K562 (cell line): ENCODE measurements around the gene UFSP1. TPM values are rescaled to one million over a fixed set of nuclear protein-coding genes. Genes with fewer than 3 reads are reported as not detected.
A peak's percentile ranks its signal among the peaks of the same experiment; 100 is the strongest.

ENCODE experiments used
- ATAC-seq: fragments of 200-7000 bp; cut with Tn5 transposase; 3 replicates; pipeline ENCODE4 v1.9.1; 2020; ENCODE audit warnings: moderate library complexity
- BruUV-seq: library from RNA; stranded (reverse); fragments of 400-500 nt; replicated peaks from 2 replicates; lab custom pipeline; 2021; lab: Mats Ljungman, UMichigan
- CTCF ChIA-PET: fragments of 300-600 bp; formaldehyde crosslinking; extraction: SDS; loops from one replicate; lab custom pipeline; 2021; ENCODE audit warnings: low intra/inter-chr PET ratio; lab: Yijun Ruan, JAX
- POLR2A ChIA-PET: fragments of 300-600, 350-650 bp; sonication (Branson Sonifier 250); formaldehyde crosslinking; extraction: SDS; loops from one replicate; lab custom pipeline; 2021; ENCODE audit warnings: antibody characterized with exemption, inconsistent platforms; lab: Yijun Ruan, JAX
- DNase-seq, 4 experiments: peaks; one replicate each; pipeline versions ENCODE4 v3.0.0 to v3.0.0-alpha.2; 2011 to 2018; ENCODE audit warnings: low spot score in 3 of 4, mixed read lengths in 3 of 4; ENCODE audit errors: extremely low read depth in 1 of 4
- FAIRE-seq: peaks from 2 replicates; lab custom pipeline; 2011; peaks lifted over from hg19 to GRCh38; lab: Jason Lieb, UNC
- H2AFZ ChIP-seq: 2 replicates; pipeline ENCODE4 v1.6.0; 2011; ENCODE audit warnings: low read depth, low read length, control low read depth, inconsistent platforms
- H3K27ac ChIP-seq: fragments of 200-600 bp; 3 replicates; pipeline ENCODE4 v1.8.0; 2011; ENCODE audit warnings: low read depth, mild to moderate bottlenecking, control low read depth, inconsistent platforms, low read length, moderate library complexity, mixed read lengths; ENCODE audit errors: extremely low read depth
- H3K27me3 ChIP-seq, 2 experiments: fragments of 300-600 bp in 1 of 2; 2 replicates in 1 of 2; 3 replicates in 1 of 2; pipeline versions ENCODE4 v1.6.0 to v1.8.0; 2011; ENCODE audit warnings: inconsistent platforms in 2 of 2, low read length in 2 of 2, mild to moderate bottlenecking in 1 of 2, mixed read lengths in 1 of 2, moderate library complexity in 1 of 2; ENCODE audit not compliant: control insufficient read depth in 2 of 2, insufficient read depth in 2 of 2
- H3K36me3 ChIP-seq: fragments of 300-600 bp; 3 replicates; pipeline ENCODE4 v1.8.0; 2011; ENCODE audit warnings: mild to moderate bottlenecking, low read length, inconsistent platforms; ENCODE audit not compliant: control insufficient read depth, insufficient read depth
- H3K4me1 ChIP-seq, 2 experiments: fragments of 200-600 bp in 1 of 2; replicated peaks in 1 of 2; 2 replicates in 1 of 2; 3 replicates in 1 of 2; pipeline versions ENCODE4 v1.5.1 to v1.8.0; 2011; ENCODE audit warnings: inconsistent platforms in 2 of 2, low read length in 2 of 2, mild to moderate bottlenecking in 1 of 2, mixed read lengths in 1 of 2, moderate library complexity in 1 of 2; ENCODE audit not compliant: control insufficient read depth in 2 of 2, insufficient read depth in 2 of 2
- H3K4me2 ChIP-seq: 2 replicates; pipeline ENCODE4 v1.6.1; 2011; ENCODE audit warnings: low read length, control low read depth, inconsistent platforms, mixed read lengths; ENCODE audit not compliant: insufficient read depth
- H3K4me3 ChIP-seq: fragments of 200-600 bp; sonication (generic), shearing (Covaris generic); 2 replicates; pipeline ENCODE4 v1.5.1; 2016; ENCODE audit warnings: control low read depth, inconsistent platforms
- H3K79me2 ChIP-seq: fragments of 200-600 bp; 3 replicates; pipeline ENCODE4 v1.8.0; 2011; ENCODE audit warnings: low read length, inconsistent platforms; ENCODE audit not compliant: control insufficient read depth, insufficient read depth
- H3K9ac ChIP-seq, 2 experiments: 2 replicates each; pipeline versions ENCODE4 v1.6.0 to v1.6.1; 2011; ENCODE audit warnings: low read depth in 2 of 2, low read length in 2 of 2, control low read depth in 1 of 2, inconsistent platforms in 1 of 2, mild to moderate bottlenecking in 1 of 2, mixed read lengths in 1 of 2; ENCODE audit not compliant: insufficient read depth in 1 of 2
- H3K9me1 ChIP-seq: one replicate; pipeline ENCODE4 v1.6.0; 2011; ENCODE audit warnings: inconsistent platforms, mild to moderate bottlenecking, low read length, moderate library complexity; ENCODE audit not compliant: control insufficient read depth, insufficient read depth
- H3K9me3 ChIP-seq: replicated peaks from 2 replicates; pipeline ENCODE4 v1.5.1; 2011; ENCODE audit warnings: low read depth, low read length, inconsistent platforms; ENCODE audit not compliant: control insufficient read depth, insufficient read depth
- H4K20me1 ChIP-seq: replicated peaks from 2 replicates; pipeline ENCODE4 v1.6.1; 2011; ENCODE audit warnings: low read length, inconsistent platforms, mixed read lengths; ENCODE audit not compliant: control insufficient read depth, insufficient read depth
- ATF1 ChIP-seq, 2 experiments: fragments of 450-650 bp in 1 of 2; IDR thresholded peaks; 2 replicates each; pipeline ENCODE4 v1.6.1; 2016; ENCODE audit warnings: missing compliant biosample characterization in 1 of 2, missing genetic modification characterization in 1 of 2
- BCL6 ChIP-seq: fragments of 250-450 bp; sonication (Bioruptor Pico); IDR thresholded peaks from 2 replicates; pipeline ENCODE4 v1.4.0; 2020
- FOXA3 ChIP-seq, 2 experiments: fragments of 450-650 bp in 1 of 2; sonication (generic) in 1 of 2; formaldehyde crosslinking; IDR thresholded peaks in 1 of 2; conservative IDR thresholded peaks in 1 of 2; 2 replicates each; pipeline versions ENCODE4 v1.4.0 to v1.8.0; 2020 to 2022; ENCODE audit warnings: mild to moderate bottlenecking in 2 of 2, missing genetic modification reagents in 1 of 2
- KAT8 ChIP-seq: fragments of 450-650 bp; IDR thresholded peaks from 2 replicates; pipeline ENCODE4 v1.6.1; 2016; ENCODE audit warnings: low read depth, mild to moderate bottlenecking
- MAZ ChIP-seq, 2 experiments: fragments of 450-650 bp in 1 of 2; sonication (generic) in 1 of 2; formaldehyde crosslinking; IDR thresholded peaks in 1 of 2; conservative IDR thresholded peaks in 1 of 2; 2 replicates each; pipeline versions ENCODE4 v1.4.0 to v1.5.0; 2020; ENCODE audit warnings: mild to moderate bottlenecking in 1 of 2, missing genetic modification reagents in 1 of 2
- OTX1 ChIP-seq: fragments of 450-650 bp; formaldehyde crosslinking; IDR thresholded peaks from 2 replicates; pipeline ENCODE4 v1.4.0; 2022; ENCODE audit warnings: mild to moderate bottlenecking
- PHB2 ChIP-seq: fragments of 450-650 bp; IDR thresholded peaks from 2 replicates; pipeline ENCODE4 v1.6.1; 2017; ENCODE audit warnings: low read depth
- PTTG1 ChIP-seq: fragments of 450-650 bp; IDR thresholded peaks from 2 replicates; pipeline ENCODE4 v1.6.1; 2016; ENCODE audit warnings: low read depth, mild to moderate bottlenecking, missing genetic modification characterization, missing compliant biosample characterization
- PYGO2 ChIP-seq: fragments of 450-650 bp; IDR thresholded peaks from 2 replicates; pipeline ENCODE4 v1.6.1; 2016; ENCODE audit warnings: mild to moderate bottlenecking, missing genetic modification characterization, moderate library complexity, missing compliant biosample characterization
- SNIP1 ChIP-seq: fragments of 450-650 bp; IDR thresholded peaks from 2 replicates; pipeline ENCODE4 v1.7.1; 2017; ENCODE audit warnings: low read depth, mild to moderate bottlenecking
- U2AF2 ChIP-seq: fragments of 200-400 bp; formaldehyde crosslinking; optimal IDR thresholded peaks from 2 replicates; pipeline ENCODE3; 2017; ENCODE audit warnings: low read depth, mild to moderate bottlenecking, low read length
- ZBTB1 ChIP-seq: sonication (generic); formaldehyde crosslinking; IDR thresholded peaks from 2 replicates; pipeline ENCODE4 v1.8.1; 2023; ENCODE audit warnings: missing genetic modification reagents, low read depth, mild to moderate bottlenecking, borderline replicate concordance
- ZBTB7A ChIP-seq: IDR thresholded peaks from 2 replicates; pipeline ENCODE4 v1.6.1; 2011; ENCODE audit warnings: low read depth, mild to moderate bottlenecking, low read length, moderate library complexity, borderline replicate concordance; ENCODE audit not compliant: control insufficient read depth
- ZNF165 ChIP-seq: fragments of 250-450 bp; sonication (Bioruptor Pico); IDR thresholded peaks from 2 replicates; pipeline ENCODE4 v1.4.0; 2020; ENCODE audit warnings: borderline replicate concordance
- ZNF23 ChIP-seq: fragments of 250-450 bp; sonication (Bioruptor Pico); IDR thresholded peaks from 2 replicates; pipeline ENCODE4 v1.4.0; 2020; ENCODE audit warnings: mild to moderate bottlenecking
- ZNF586 ChIP-seq: fragments of 450-650 bp; formaldehyde crosslinking; conservative IDR thresholded peaks from 2 replicates; pipeline ENCODE4 v1.4.0; 2020; ENCODE audit warnings: mild to moderate bottlenecking, moderate library complexity
- ZSCAN29 ChIP-seq: fragments of 450-650 bp; IDR thresholded peaks from 2 replicates; pipeline ENCODE4 v1.6.1; 2017
- WGBS: fragments of 100-300 bp; shearing (Covaris generic); methylation state at CpG from one replicate; pipeline ENCODE4 v1.1.6; 2016; ENCODE audit warnings: low coverage, mixed read lengths; ENCODE audit not compliant: insufficient coverage; ENCODE audit errors: missing lambda C conversion rate; 5-methylcytosine and 5-hydroxymethylcytosine counted together
- in situ Hi-C: fragments of 300-500 bp; cut with MboI; formaldehyde crosslinking; loops from 4 replicates; pipeline ENCODE4 v1.15.0; 2018; ENCODE audit warnings: inconsistent platforms, mixed read lengths
- intact Hi-C: fragments of 100-400 bp; cut with micrococcal nuclease; formaldehyde crosslinking; loops from 2 replicates; pipeline ENCODE4 v1.14.2; 2022
- polyA plus RNA-seq, 8 experiments: library from polyadenylated mRNA; depleted of rRNA in 4 of 8; stranded (reverse) in 5 of 8; unstranded in 3 of 8; fragments of >200 nt; fragmentation: Nextera tagmentation in 2 of 8; fragmentation: Illumina TruSeq in 1 of 8; extraction: Ambion mirVana in 2 of 8; extraction: Trizol in 1 of 8; gene quantifications; 2 replicates each; pipeline versions ENCODE4 v1.2.1 to v1.2.3, GENCODE V29; 2011 to 2014; ENCODE audit warnings: inconsistent platforms in 1 of 8, missing spikeins in 1 of 8
- total RNA-seq, 7 experiments: library from RNA; depleted of rRNA in 6 of 7; stranded (reverse); fragments of >200 nt in 6 of 7; fragmentation: Illumina TruSeq in 2 of 7; extraction: Trizol in 2 of 7; gene quantifications; 2 replicates each; pipeline versions ENCODE4 v1.2.1 to v1.2.3, GENCODE V29; 2011 to 2021; ENCODE audit warnings: low replicate concordance in 1 of 7
- TF ChIP-seq, protein P1 (sequence below): fragments of 450-650 bp; IDR thresholded peaks from 2 replicates; pipeline ENCODE4 v1.6.1; 2014; ENCODE audit warnings: low read depth, mild to moderate bottlenecking, moderate library complexity, borderline replicate concordance
- TF ChIP-seq, protein P2 (sequence below): fragments of 250-450 bp; sonication (Bioruptor Pico); IDR thresholded peaks from 2 replicates; pipeline ENCODE4 v1.8.0; 2021; ENCODE audit warnings: mild to moderate bottlenecking, moderate library complexity

The UFSP1 gene
- total and polyA plus RNA-seq, 9 of the 15 experiments (the other 6 are each of a cell fraction or from before 2014, with no cell fraction given) = 0.50 to 18.8 (median 2.1) TPM

- peak; percentile 29 to 37; a peak in 2 of 4 replicates for TF ChIP-seq FOXA3 (CRISPR knock-in tag; conservative IDR thresholded peaks at IDR 0.05 in 1 of 2, IDR thresholded peaks at IDR 0.05 in 1 of 2)
- peak; percentile 90 for TF ChIP-seq ZBTB7A
- peak; percentile 78; the same call in 1 of the 2 replicates for TF ChIP-seq ZNF165 (CRISPR knock-in tag)
- TF ChIP-seq, protein P1, sequence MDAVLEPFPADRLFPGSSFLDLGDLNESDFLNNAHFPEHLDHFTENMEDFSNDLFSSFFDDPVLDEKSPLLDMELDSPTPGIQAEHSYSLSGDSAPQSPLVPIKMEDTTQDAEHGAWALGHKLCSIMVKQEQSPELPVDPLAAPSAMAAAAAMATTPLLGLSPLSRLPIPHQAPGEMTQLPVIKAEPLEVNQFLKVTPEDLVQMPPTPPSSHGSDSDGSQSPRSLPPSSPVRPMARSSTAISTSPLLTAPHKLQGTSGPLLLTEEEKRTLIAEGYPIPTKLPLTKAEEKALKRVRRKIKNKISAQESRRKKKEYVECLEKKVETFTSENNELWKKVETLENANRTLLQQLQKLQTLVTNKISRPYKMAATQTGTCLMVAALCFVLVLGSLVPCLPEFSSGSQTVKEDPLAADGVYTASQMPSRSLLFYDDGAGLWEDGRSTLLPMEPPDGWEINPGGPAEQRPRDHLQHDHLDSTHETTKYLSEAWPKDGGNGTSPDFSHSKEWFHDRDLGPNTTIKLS = peak; percentile 88
- TF ChIP-seq ATF1 (CRISPR knock-in tag; IDR thresholded peaks at IDR 0.05) = no peak
- TF ChIP-seq ATF1 (tag; IDR thresholded peaks at IDR 0.05) = peak; percentile 80
- no peak for TF ChIP-seq PYGO2
- peak; percentile 61; the same call in 1 of the 2 replicates for TF ChIP-seq ZNF23 (CRISPR knock-in tag)
- peak; percentile 98 for TF ChIP-seq OTX1 (CRISPR knock-in tag)
Measured at GRCh38 chr7:100874577-100875355, 14.7 kb downstream of the UFSP1 start, which contains the start of gene SRRT (continued).

DNA sequence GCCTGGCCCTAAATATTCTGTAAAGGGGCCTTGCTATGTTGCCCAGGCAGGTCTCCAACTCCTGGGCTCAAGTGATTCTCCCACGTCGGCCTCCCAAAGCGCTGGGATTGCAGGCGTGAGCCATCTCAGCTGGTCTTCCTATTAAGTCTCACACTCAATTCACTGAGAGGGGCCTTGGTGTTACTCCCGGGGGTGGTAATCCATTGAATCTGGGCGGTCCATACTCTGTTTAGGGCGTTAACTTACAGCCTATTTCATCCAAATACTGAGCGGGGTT lies 15.3 kb downstream of the UFSP1 start:
- FAIRE-seq = peak; percentile 11
- Histone ChIP-seq H3K4me1 (peaks cover 20 to 48% of the 10 kb centered on the region in 2 experiments; a peak in 4 of 5 replicates), H2AFZ (peak overlapping the region; percentile 88), H3K9me3 (no peaks in the 10 kb centered on the region), H4K20me1 (peaks cover 6% of the 10 kb centered on the region; the same call in 1 of the 2 replicates), H3K9me1 (no peaks in the 10 kb centered on the region), H3K36me3 (peaks cover 88% of the 10 kb centered on the region), H3K27ac (peak overlapping the region; percentile 96), H3K79me2 (peaks cover 58% of the 10 kb centered on the region), H3K27me3 (no peaks in the 10 kb centered on the region), H3K4me2 (peak overlapping the region; percentile 100), H3K9ac (peak overlapping the region; percentile 94 to 98), H3K4me3 (peak overlapping the region; percentile 100)
- 18% methylated on average over 8 of the region's 8 CpGs for WGBS
- BruUV-seq = no TSS peak
- ATAC-seq = peak; percentile 23
- intact Hi-C loops = no loop called here
- CTCF ChIA-PET = no interaction called here
- POLR2A ChIA-PET = interaction anchor here (0.7 to 6.2 kb wide), 6 partner anchors 13 to 202 kb away, joined by 3 to 144 read pairs (median 4); partner anchors contain the start of genes SLC12A9 and UFSP1
- in situ Hi-C loops = no loop called here
- DNase-seq = no peak
- TF ChIP-seq ZSCAN29 (0 out of 2 replicates have a peak, but pooled peaks have one; percentile 49), U2AF2 (no peak), ZBTB1 (CRISPR knock-in tag) (0 out of 2 replicates have a peak, but pooled peaks have one; percentile 2), MAZ (CRISPR knock-in tag; conservative IDR thresholded peaks at IDR 0.05 in 1 of 2, IDR thresholded peaks at IDR 0.05 in 1 of 2) (no peak), SNIP1 (no peak), PHB2 (no peak), PTTG1 (tag) (no peak), BCL6 (CRISPR knock-in tag) (no peak), ZNF586 (no peak), KAT8 (no peak)
- TF ChIP-seq, protein P2, sequence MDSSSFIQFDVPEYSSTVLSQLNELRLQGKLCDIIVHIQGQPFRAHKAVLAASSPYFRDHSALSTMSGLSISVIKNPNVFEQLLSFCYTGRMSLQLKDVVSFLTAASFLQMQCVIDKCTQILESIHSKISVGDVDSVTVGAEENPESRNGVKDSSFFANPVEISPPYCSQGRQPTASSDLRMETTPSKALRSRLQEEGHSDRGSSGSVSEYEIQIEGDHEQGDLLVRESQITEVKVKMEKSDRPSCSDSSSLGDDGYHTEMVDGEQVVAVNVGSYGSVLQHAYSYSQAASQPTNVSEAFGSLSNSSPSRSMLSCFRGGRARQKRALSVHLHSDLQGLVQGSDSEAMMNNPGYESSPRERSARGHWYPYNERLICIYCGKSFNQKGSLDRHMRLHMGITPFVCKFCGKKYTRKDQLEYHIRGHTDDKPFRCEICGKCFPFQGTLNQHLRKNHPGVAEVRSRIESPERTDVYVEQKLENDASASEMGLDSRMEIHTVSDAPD (CRISPR knock-in tag) = no peak
